Stimulated activated CD8-positive, alpha-beta memory T cell treated with anti-CD3 and anti-CD28 coated beads, Interleukin-4, amount 100 ng/mL, for 1 hour (primary cell): ENCODE results near the gene HOXB3.

Experiments used
- DNase-seq, 2 donors: peaks; one replicate each; pipeline ENCODE4 v3.0.0-alpha.2; 2020; ENCODE audit warnings: low read depth in 2 of 2, low spot score in 1 of 2

Gene HOXB3

GRCh38 chr17:48559122-48559839, 30.8 kb downstream of the HOXB3 start:
- no peak for DNase-seq

- no peak for DNase-seq
Observed at GRCh38 chr17:48558831-48559121, 31.3 kb downstream of the HOXB3 start.

- DNase-seq = no peak
Observed at GRCh38 chr17:48558057-48558830, 31.8 kb downstream of the HOXB3 start.

- no peak for DNase-seq
Observed at GRCh38 chr17:48556576-48557401, 33.3 kb downstream of the HOXB3 start.

- DNase-seq = no peak
Observed at GRCh38 chr17:48556229-48556575, 33.8 kb downstream of the HOXB3 start.

GRCh38 chr17:48555258-48556228, 34.5 kb downstream of the HOXB3 start:
- DNase-seq = no peak

- DNase-seq = no peak
Observed at GRCh38 chr17:48554412-48555257, 35.4 kb downstream of the HOXB3 start.

GRCh38 chr17:48553826-48554225, 36.2 kb downstream of the HOXB3 start:
- DNase-seq = no peak

- no peak for DNase-seq
Observed at GRCh38 chr17:48553190-48553547, 36.9 kb downstream of the HOXB3 start.

- no peak for DNase-seq
Observed at GRCh38 chr17:48552466-48553189, 37.4 kb downstream of the HOXB3 start.

- DNase-seq = no peak
Observed at GRCh38 chr17:48551596-48552465, 38.2 kb downstream of the HOXB3 start.

GRCh38 chr17:48551214-48551555, 38.9 kb downstream of the HOXB3 start:
- DNase-seq = no peak

GRCh38 chr17:48550502-48551213, 39.4 kb downstream of the HOXB3 start:
- DNase-seq = no peak

GRCh38 chr17:48549914-48550501, 40.0 kb downstream of the HOXB3 start:
- no peak for DNase-seq

- DNase-seq = no peak
Observed at GRCh38 chr17:48549281-48549630, 40.8 kb downstream of the HOXB3 start.

GRCh38 chr17:48548523-48549280, 41.3 kb downstream of the HOXB3 start:
- DNase-seq = no peak
